ENCODE data around the gene RPL3. TPM values are rescaled to one million over a fixed set of nuclear protein-coding genes. Genes with fewer than 3 reads are reported as not detected.

The RPL3 gene
- total and polyA plus RNA-seq, 2 donors (not counting 1 experiment from before 2014, with no cell fraction given): 2,627 to 2,862 TPM

- Histone ChIP-seq H3K4me3 (replicated peaks in 1 of 4; ENCODE audit: control extremely low read depth in 1 of 4, insufficient read depth in 1 of 4, low read depth in 3 of 4, low read length in 4 of 4) (no peak overlapping the region), H3K9me3 (ENCODE audit: control insufficient read depth, insufficient read depth, low read depth, low read length) (no peaks in the 10 kb centered on the region), H3K27ac (ENCODE audit: insufficient read depth, low read length) (no peak overlapping the region), H4K20me1 (ENCODE audit: control insufficient read depth, extremely low read depth, insufficient read depth, low read length) (no peaks in the 10 kb centered on the region), H3K9ac (ENCODE audit: insufficient read depth, low read length) (no peak overlapping the region), H3K4me1 (ENCODE audit: control insufficient read depth, extremely low read depth, insufficient read depth, low read length) (peaks cover 8% of the 10 kb centered on the region), H3K36me3 (ENCODE audit: control insufficient read depth, insufficient read depth, low read length) (no peaks in the 10 kb centered on the region), H2AFZ (ENCODE audit: low read length) (no peak overlapping the region), H3K27me3 (ENCODE audit: control insufficient read depth, insufficient read depth, low read length) (no peaks in the 10 kb centered on the region), H3K4me2 (ENCODE audit: extremely low read depth, insufficient read depth, low read length) (no peak overlapping the region), H3K79me2 (ENCODE audit: control insufficient read depth, insufficient read depth, low read length) (no peaks in the 10 kb centered on the region)
- no peak for TF ChIP-seq EZH2 (IDR thresholded peaks at IDR 0.05; ENCODE audit: low read length, missing control alignments)
- TF ChIP-seq CTCF (conservative IDR thresholded peaks at IDR 0.05 in 1 of 2, IDR thresholded peaks at IDR 0.05 in 1 of 2; ENCODE audit: low read depth in 1 of 2, low read length in 2 of 2): no peak
- no peak for DNase-seq (ENCODE audit: low read depth in 2 of 2)
These were observed 39.2 kb downstream of the RPL3 start for GRCh38 chr22:39280250-39280649.

GRCh38 chr22:39279170-39279850 lies 40.1 kb downstream of the RPL3 start:
- Histone ChIP-seq H3K4me3 (replicated peaks in 1 of 4; ENCODE audit: control extremely low read depth in 1 of 4, insufficient read depth in 1 of 4, low read depth in 3 of 4, low read length in 4 of 4) (no peak overlapping the region), H2AFZ (ENCODE audit: low read length) (no peak overlapping the region), H3K9ac (ENCODE audit: insufficient read depth, low read length) (no peak overlapping the region), H4K20me1 (ENCODE audit: control insufficient read depth, extremely low read depth, insufficient read depth, low read length) (no peaks in the 10 kb centered on the region), H3K27ac (ENCODE audit: insufficient read depth, low read length) (no peak overlapping the region), H3K4me1 (ENCODE audit: control insufficient read depth, extremely low read depth, insufficient read depth, low read length) (peaks cover 8% of the 10 kb centered on the region), H3K27me3 (ENCODE audit: control insufficient read depth, insufficient read depth, low read length) (no peaks in the 10 kb centered on the region), H3K9me3 (ENCODE audit: control insufficient read depth, insufficient read depth, low read depth, low read length) (no peaks in the 10 kb centered on the region), H3K4me2 (ENCODE audit: extremely low read depth, insufficient read depth, low read length) (no peak overlapping the region), H3K79me2 (ENCODE audit: control insufficient read depth, insufficient read depth, low read length) (no peaks in the 10 kb centered on the region), H3K36me3 (ENCODE audit: control insufficient read depth, insufficient read depth, low read length) (no peaks in the 10 kb centered on the region)
- TF ChIP-seq EZH2 (IDR thresholded peaks at IDR 0.05; ENCODE audit: low read length, missing control alignments) (no peak), CTCF (conservative IDR thresholded peaks at IDR 0.05 in 1 of 2, IDR thresholded peaks at IDR 0.05 in 1 of 2; ENCODE audit: low read depth in 1 of 2, low read length in 2 of 2) (no peak)
- no peak for DNase-seq (ENCODE audit: low read depth in 2 of 2)

- Histone ChIP-seq H3K27me3 (ENCODE audit: control insufficient read depth, insufficient read depth, low read length) (no peaks in the 10 kb centered on the region), H4K20me1 (ENCODE audit: control insufficient read depth, extremely low read depth, insufficient read depth, low read length) (no peaks in the 10 kb centered on the region), H3K36me3 (ENCODE audit: control insufficient read depth, insufficient read depth, low read length) (no peaks in the 10 kb centered on the region), H2AFZ (ENCODE audit: low read length) (peak overlapping the region; percentile 26), H3K27ac (ENCODE audit: insufficient read depth, low read length) (peak overlapping the region; percentile 27), H3K4me2 (ENCODE audit: extremely low read depth, insufficient read depth, low read length) (no peak overlapping the region), H3K79me2 (ENCODE audit: control insufficient read depth, insufficient read depth, low read length) (no peaks in the 10 kb centered on the region), H3K4me3 (replicated peaks in 1 of 4; ENCODE audit: control extremely low read depth in 1 of 4, insufficient read depth in 1 of 4, low read depth in 3 of 4, low read length in 4 of 4) (no peak overlapping the region), H3K4me1 (ENCODE audit: control insufficient read depth, extremely low read depth, insufficient read depth, low read length) (peaks cover 8% of the 10 kb centered on the region), H3K9ac (ENCODE audit: insufficient read depth, low read length) (no peak overlapping the region), H3K9me3 (ENCODE audit: control insufficient read depth, insufficient read depth, low read depth, low read length) (no peaks in the 10 kb centered on the region)
- DNase-seq (ENCODE audit: low read depth in 2 of 2): peak; percentile 43 to 51
- TF ChIP-seq EZH2 (IDR thresholded peaks at IDR 0.05; ENCODE audit: low read length, missing control alignments) (no peak), CTCF (conservative IDR thresholded peaks at IDR 0.05 in 1 of 2, IDR thresholded peaks at IDR 0.05 in 1 of 2; ENCODE audit: low read depth in 1 of 2, low read length in 2 of 2) (no peak)
These were observed 41.4 kb downstream of the RPL3 start for GRCh38 chr22:39278040-39278439.

All from fibroblast of lung (primary cell).